HUES6 (cell line): ENCODE results near the gene RHOBTB3.

Experiments used
- H3K27ac ChIP-seq: 2 replicates; pipeline ENCODE4 v1.7.0; 2013; ENCODE audit warnings: low read depth, mild to moderate bottlenecking, low read length, inconsistent platforms
- H3K27me3 ChIP-seq: 2 replicates; pipeline ENCODE4 v1.6.1; 2013; ENCODE audit warnings: low read length; ENCODE audit not compliant: control insufficient read depth, insufficient read depth
- H3K36me3 ChIP-seq: 2 replicates; pipeline ENCODE4 v1.6.1; 2013; ENCODE audit warnings: low read length; ENCODE audit not compliant: control insufficient read depth, insufficient read depth
- H3K4me1 ChIP-seq: 2 replicates; pipeline ENCODE4 v1.6.1; 2013; ENCODE audit warnings: low read length; ENCODE audit not compliant: control insufficient read depth, insufficient read depth
- H3K4me3 ChIP-seq: 2 replicates; pipeline ENCODE4 v1.5.1; 2013; ENCODE audit warnings: low read depth, low read length
- H3K9ac ChIP-seq: one replicate; pipeline ENCODE4 v1.6.1; 2013; ENCODE audit warnings: mild to moderate bottlenecking, low read length
- H3K9me3 ChIP-seq: 2 replicates; pipeline ENCODE4 v1.6.1; 2013; ENCODE audit warnings: low read depth, low read length; ENCODE audit not compliant: control insufficient read depth, insufficient read depth

The RHOBTB3 gene

DNA sequence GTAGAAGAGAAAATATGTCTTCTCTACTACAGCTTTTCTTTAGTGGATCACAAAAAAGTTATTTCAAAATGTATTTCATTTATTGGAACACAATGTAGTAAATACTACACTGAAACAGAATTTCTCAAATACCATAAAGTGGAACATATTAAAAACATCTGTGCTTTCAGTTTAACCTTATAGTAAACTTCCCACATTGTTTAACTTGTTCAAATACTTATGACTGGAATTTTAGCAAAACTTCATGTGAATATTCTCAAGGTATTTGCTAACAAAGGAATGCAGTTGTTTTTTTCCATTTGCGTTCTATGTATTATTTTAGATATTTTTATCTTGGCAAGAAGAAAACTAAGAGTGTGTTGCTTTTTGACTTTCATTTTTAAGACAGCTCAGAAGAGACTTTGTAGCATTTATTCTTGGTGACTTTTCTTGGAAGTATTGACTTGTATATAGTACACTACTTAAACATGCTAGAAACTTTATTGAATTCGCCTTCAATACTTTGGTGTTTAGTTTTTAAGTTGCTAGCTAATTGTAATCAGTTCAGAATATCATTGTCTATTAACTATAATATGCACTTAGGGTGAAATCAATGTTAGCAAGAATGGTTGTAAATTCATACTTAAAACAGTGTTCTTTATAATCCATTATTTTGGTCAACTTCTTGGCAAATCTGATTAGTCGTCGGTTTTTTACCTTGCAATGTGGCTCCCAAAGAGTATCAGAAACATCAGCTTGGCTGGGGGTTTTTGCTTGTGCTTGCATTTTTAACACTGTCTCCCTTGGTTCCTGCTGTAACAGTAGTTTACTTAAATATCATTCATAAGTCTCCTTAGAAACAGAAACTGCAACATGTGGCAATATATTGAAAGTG, 5.0 kb upstream of the RHOBTB3 start:
- Histone ChIP-seq H3K27me3 (peaks cover 24% of the 10 kb centered on the region), H3K4me3 (no peak overlapping the region), H3K4me1 (peaks cover 27% of the 10 kb centered on the region), H3K9ac (no peak overlapping the region), H3K9me3 (no peaks in the 10 kb centered on the region), H3K27ac (no peak overlapping the region), H3K36me3 (no peaks in the 10 kb centered on the region)

DNA sequence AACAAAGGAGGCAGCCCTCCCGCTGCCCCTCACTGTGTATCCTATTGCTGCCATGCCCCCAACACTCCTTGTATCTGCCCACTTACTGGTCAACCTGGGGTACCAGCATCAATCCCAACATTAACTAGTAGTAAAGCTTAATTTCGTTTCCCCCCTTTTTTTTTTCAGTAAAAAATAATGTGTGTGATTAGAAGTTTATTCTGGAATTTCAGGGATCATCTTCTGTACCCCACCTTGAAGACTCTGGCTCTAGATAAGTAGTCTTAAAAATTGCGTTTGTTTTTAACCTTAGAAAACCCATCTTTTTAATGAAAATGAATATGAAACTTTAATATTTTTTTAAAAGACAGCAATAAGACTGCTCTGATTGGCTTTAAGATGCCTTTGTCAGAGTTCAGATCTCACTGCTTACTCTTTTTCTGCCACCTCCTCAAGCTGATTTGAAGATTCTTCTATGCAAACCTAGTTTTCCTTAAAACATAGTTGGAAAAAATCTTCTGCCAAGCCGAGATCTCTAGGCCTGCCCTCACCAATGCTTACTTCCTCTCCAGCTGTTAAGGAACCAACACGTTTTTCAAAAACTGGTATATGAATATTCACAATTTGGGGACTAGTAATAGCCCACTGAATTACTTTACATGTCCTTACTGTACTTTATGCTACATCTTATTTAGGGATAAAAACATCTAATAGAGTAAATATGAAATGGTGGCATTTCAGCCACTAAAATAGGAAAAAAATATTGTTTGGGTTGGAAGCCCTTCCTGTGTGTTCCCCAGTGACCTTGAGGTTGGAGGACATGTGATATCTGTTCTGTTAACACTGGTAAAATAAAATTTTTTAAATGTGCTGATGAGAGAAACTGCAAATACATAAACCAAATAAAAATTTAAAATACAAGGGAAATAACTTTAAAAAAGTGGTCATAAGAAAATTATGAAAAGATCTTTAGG, 4.0 kb upstream of the RHOBTB3 start:
- no peak overlapping the region for H3K9ac ChIP-seq
- peaks cover 32% of the 10 kb centered on the region for H3K27me3 ChIP-seq
- no peak overlapping the region for H3K27ac ChIP-seq
- H3K4me3 ChIP-seq, result no peak overlapping the region
- no peaks in the 10 kb centered on the region for H3K36me3 ChIP-seq
- peaks cover 27% of the 10 kb centered on the region for H3K4me1 ChIP-seq
- no peaks in the 10 kb centered on the region for H3K9me3 ChIP-seq

DNA sequence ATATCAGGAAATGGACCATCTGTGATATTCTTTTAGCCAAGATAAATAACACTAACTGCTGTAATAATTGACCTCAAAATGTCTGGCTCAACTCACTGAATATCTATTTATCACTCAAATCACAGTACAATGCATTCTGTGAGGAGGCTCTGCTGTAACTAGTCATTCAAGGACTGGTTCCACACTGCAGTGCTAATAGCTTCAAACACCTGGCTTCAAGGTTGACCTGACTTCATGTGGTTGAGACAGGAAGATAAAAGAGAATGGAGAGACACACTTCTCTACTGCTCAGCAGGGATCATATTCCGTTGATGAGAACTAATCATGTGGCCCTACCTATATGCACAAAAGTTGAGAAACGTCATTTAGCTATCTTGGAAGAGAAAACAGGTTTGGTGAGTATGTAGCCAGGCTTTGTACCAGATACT, 3.4 kb upstream of the RHOBTB3 start:
- no peaks in the 10 kb centered on the region for H3K9me3 ChIP-seq
- no peaks in the 10 kb centered on the region for H3K36me3 ChIP-seq
- H3K9ac ChIP-seq, result no peak overlapping the region
- H3K4me3 ChIP-seq, result no peak overlapping the region
- H3K27ac ChIP-seq, result no peak overlapping the region
- H3K27me3 ChIP-seq, result peaks cover 39% of the 10 kb centered on the region
- peaks cover 27% of the 10 kb centered on the region for H3K4me1 ChIP-seq

DNA sequence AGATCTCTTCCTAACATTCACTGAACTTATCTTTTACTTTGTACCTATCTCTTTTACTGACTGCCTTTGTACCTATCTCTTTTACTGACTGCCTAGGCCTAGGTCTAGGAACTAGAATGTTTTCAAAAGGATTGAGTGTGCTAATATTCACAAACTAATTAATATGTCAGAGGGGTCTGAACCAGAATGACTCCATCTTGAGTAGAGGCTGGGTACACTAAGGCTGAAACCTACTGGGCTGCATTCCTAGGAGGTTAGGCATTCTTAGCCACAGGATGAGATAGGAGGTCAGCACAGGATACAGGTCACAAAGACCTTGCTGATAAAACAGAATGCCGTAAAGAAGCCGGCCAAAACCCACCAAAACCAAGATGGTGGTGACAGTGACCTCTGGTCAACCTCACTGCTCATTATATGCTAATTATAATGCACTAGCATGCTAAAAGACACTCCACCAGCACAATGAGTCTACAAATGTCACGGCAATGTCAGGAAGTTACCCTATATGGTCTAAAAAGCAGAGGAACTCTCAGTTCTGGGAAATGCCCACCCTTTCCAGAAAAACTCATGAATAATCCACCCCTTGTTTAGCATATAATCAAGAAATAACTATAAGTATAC, 2.5 kb upstream of the RHOBTB3 start:
- H3K27ac ChIP-seq, result no peak overlapping the region
- no peaks in the 10 kb centered on the region; the same call in 1 of the 2 replicates for H3K36me3 ChIP-seq
- H3K9me3 ChIP-seq, result no peaks in the 10 kb centered on the region
- peaks cover 24% of the 10 kb centered on the region for H3K4me1 ChIP-seq
- no peak overlapping the region for H3K4me3 ChIP-seq
- no peak overlapping the region for H3K9ac ChIP-seq
- H3K27me3 ChIP-seq, result peaks cover 47% of the 10 kb centered on the region

DNA sequence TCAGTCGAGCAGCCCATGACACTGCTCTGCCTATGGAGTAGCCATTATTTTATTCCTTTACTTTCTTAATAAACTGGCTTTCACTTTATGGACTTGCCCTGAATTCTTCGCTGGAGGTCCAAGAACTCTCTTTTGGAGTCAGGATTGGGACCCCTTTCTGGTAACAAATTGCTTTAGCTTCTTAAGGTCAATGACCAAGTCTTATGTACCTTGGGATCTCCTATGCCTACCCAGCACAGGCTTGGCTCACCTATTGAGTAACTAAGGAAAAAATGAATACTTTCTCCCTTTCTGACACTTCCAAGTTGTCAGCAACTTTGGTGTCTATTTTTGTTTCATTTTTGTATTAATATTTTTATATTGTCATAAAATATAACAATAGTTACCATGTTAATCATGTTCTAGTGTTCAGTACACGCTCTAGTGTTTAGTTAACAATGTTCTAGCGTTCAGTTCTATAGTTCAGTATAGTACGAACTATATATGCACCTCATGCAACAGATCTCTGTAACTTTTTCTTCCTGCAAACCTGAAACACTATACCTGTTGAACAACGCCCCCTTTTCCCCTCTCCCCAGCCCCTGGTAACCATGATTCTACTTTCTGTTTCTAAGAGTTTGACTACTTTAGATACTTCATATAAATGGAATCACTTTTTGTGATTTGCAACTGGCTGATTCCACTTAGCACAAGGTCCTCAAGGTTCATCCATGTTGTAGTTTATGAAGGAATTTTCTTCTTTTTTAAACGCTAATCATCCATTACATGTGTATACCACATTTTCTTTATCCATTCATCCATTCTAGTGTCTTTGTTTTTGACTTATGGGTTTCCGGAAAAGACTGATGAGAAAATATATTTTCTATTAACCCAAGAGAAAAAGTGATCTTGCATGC, 1.8 kb upstream of the RHOBTB3 start:
- H3K9me3 ChIP-seq, result no peaks in the 10 kb centered on the region
- H3K27ac ChIP-seq, result no peak overlapping the region
- no peak overlapping the region for H3K9ac ChIP-seq
- H3K36me3 ChIP-seq, result no peaks in the 10 kb centered on the region; the same call in 1 of the 2 replicates
- H3K4me1 ChIP-seq, result peaks cover 24% of the 10 kb centered on the region
- peaks cover 53% of the 10 kb centered on the region for H3K27me3 ChIP-seq
- no peak overlapping the region for H3K4me3 ChIP-seq

DNA sequence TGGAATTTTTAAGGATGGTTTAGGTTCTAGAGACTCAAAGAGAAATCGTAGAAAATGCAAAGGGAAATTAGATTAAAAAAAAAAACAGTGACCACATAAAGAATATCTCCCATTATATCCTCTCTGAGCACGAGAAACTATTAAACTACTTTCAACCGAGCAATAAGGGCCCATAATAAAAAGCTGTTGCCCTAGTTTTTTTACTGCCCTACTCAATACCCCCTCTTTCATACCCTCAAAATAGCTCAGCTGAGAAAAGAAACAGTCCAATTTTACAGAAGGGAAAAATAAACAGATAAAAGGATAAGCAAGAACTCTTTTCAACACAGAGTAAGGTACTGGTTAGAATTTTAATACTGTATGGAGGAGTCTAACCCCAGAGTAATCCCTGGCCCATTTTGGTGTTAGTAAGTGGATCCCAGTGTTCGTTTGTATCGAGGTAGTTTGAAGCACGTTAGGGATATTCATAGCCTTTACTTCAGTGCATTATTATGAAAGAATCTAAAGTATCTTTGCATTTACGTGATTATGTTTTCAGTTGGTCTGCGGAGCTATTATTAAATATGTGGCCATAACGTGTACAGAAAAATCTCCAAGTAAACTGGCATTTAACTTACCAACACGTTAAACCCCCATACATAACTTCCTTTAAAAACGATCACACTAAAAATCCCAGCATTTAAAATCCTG, 980 bp upstream of the RHOBTB3 start:
- Histone ChIP-seq H3K9ac (peak overlapping the region; percentile 92), H3K27me3 (peaks cover 61% of the 10 kb centered on the region), H3K4me1 (peaks cover 24% of the 10 kb centered on the region), H3K27ac (peak overlapping the region; percentile 9; the same call in 1 of the 2 replicates), H3K36me3 (no peaks in the 10 kb centered on the region; the same call in 1 of the 2 replicates), H3K4me3 (peak overlapping the region; percentile 90), H3K9me3 (no peaks in the 10 kb centered on the region)

DNA sequence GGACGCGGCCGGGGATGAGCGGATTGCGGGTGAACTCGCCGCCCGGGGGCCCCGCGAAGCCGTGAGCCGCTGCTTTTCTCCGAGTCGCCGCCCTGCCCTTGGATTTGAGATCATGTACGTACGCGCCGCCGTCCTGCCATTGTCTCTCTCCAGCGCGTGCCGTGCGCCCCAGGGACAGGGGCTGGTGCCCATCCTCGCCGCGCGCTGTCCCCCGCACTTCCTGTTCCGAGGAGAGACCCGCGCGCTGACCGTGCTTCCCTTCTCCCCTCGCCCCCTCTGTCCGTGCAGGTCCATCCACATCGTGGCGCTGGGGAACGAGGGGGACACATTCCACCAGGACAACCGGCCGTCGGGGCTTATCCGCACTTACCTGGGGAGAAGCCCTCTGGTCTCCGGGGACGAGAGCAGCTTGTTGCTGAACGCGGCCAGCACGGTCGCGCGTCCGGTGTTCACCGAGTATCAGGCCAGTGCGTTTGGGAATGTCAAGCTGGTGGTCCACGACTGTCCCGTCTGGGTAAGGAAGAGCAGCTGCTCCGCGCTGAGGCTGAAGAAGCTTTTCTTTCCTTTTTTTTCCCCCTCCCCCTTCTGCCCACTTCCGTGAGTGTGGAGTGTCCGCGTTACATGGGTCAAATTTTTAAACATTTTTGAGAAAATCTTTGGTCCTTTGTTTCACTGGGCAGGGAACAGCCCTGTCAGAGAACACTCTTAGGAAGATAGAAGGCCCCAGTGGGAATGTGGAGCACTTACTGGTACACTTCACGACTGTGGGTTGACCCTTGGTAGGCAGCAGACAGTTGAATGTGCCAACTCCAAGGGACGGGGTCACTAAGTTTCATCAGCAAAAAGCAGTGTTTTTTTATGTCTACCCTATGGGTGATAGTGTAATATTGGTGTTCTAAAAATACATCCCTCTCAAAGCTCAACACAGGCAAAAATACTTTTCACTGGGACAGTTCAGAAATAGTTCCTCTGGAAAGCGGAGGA, 727 bp downstream of the RHOBTB3 start:
- H3K9me3 ChIP-seq, result no peaks in the 10 kb centered on the region
- peaks cover 21% of the 10 kb centered on the region for H3K4me1 ChIP-seq
- peaks cover 61% of the 10 kb centered on the region for H3K27me3 ChIP-seq
- H3K9ac ChIP-seq, result peak overlapping the region; percentile 92
- no peaks in the 10 kb centered on the region; the same call in 1 of the 2 replicates for H3K36me3 ChIP-seq
- peak overlapping the region; percentile 90 for H3K4me3 ChIP-seq
- peak overlapping the region; percentile 10; the same call in 1 of the 2 replicates for H3K27ac ChIP-seq

DNA sequence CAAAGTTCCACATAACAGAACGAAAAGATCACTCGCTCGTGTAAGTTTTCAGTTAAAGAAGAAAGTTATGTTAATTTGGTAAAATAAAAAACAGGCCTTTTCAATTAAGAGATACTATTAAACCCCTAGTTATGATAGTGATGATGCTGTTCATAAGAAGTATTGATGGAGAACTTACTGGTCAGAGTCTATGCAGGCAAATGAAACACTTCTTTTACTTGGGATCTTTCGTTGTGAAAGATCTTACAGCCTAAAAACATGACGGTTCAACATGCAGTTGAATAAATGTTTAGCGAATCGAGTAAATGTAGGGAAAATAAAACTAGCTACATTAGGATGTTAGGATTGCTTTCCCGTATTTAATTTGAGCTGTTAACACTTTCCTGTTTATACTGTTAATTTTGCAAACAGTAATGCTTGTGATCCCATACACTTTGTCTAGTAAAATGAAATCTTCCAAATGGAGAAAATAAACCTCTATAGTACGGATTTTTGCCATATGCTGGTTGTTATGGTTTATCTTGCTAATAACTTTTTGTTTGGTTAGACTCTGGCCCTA, 2.0 kb downstream of the RHOBTB3 start:
- Histone ChIP-seq H3K4me1 (peaks cover 14% of the 10 kb centered on the region), H3K9ac (no peak overlapping the region), H3K4me3 (peak overlapping the region; percentile 90; the same call in 1 of the 2 replicates), H3K36me3 (peaks cover 10% of the 10 kb centered on the region; the same call in 1 of the 2 replicates), H3K9me3 (no peaks in the 10 kb centered on the region), H3K27me3 (peaks cover 61% of the 10 kb centered on the region), H3K27ac (no peak overlapping the region)

DNA sequence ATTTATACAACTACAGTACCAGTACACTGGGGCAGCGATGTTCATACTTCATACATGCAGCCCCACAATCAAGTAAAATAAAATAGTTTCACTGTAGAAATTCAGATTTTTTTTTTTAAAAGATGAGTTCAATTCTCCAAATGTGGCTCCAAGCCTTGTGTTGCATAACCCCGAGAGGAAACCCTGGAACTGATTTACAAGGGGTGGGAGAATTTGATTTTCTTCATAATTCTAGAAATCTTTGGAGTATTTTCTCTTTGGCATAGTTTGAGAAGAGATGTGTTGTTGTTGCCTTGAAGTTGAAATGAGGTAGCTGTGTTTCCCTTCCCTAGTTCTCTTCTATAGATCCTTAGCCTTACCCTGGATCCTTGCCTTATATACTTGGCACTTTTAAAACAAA, 3.1 kb downstream of the RHOBTB3 start:
- H3K36me3 ChIP-seq, result peaks cover 11% of the 10 kb centered on the region; the same call in 1 of the 2 replicates
- peaks cover 53% of the 10 kb centered on the region for H3K27me3 ChIP-seq
- H3K4me1 ChIP-seq, result peaks cover 7% of the 10 kb centered on the region
- no peaks in the 10 kb centered on the region for H3K9me3 ChIP-seq
- H3K4me3 ChIP-seq, result peak overlapping the region; percentile 90; the same call in 1 of the 2 replicates
- H3K27ac ChIP-seq, result no peak overlapping the region
- no peak overlapping the region for H3K9ac ChIP-seq
